Measurements from ENCODE around the gene NEIL3. TPM values are rescaled to one million over a fixed set of nuclear protein-coding genes. Genes with fewer than 3 reads are reported as not detected.

Gene NEIL3
- total RNA-seq, 1 experiment from 2014 or later: 18.1 TPM

DNA sequence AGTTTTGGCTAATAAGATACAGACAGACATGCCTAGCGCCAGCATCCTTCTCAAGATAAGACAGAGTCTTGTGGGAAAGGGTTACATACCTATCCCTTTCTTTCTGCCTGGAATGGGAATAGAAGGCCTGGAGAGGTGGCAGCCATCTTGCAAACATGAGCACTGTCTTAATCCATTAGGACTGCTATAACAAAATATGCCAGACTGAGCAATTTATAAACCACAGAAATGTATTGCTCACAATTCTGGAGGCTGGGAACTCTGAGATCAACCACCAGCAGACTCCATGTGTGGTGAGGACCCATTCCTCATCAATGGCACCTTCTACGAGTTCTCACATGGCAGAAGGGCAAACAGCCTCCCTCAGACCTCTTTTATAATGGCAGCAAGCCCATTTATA lies 26.5 kb upstream of the NEIL3 start:
- H4K20me1 ChIP-seq (ENCODE audit: insufficient read depth): no peaks in the 10 kb centered on the region
- no peaks in the 10 kb centered on the region for H3K36me3 ChIP-seq (ENCODE audit: control insufficient read depth in 1 of 2, insufficient read depth in 2 of 2, low read length in 2 of 2)
- H3K4me2 ChIP-seq (ENCODE audit: low read length): no peak overlapping the region
- no peaks in the 10 kb centered on the region for H3K4me1 ChIP-seq (ENCODE audit: control insufficient read depth in 1 of 2, insufficient read depth in 2 of 2, low read length in 2 of 2)
- intact Hi-C loops (cut with micrococcal nuclease): no loop called here
- ChIA-PET POLR2A (no interaction called here), RAD21 (ENCODE audit: low non-redundant PET in 1 of 2, low total read pairs in 2 of 2, uncharacterized antibody in 2 of 2, unreplicated experiment in 2 of 2) (no interaction called here), CTCF (no interaction called here)
- no peaks in the 10 kb centered on the region for H3K9me2 ChIP-seq (ENCODE audit: insufficient read depth)
- no peaks in the 10 kb centered on the region for H3K79me2 ChIP-seq (ENCODE audit: insufficient read depth, low read length)
- no peak for ATAC-seq
- no TSS peak for BruUV-seq (replicated peaks)
- no peak overlapping the region for H2AFZ ChIP-seq (ENCODE audit: low read depth, low read length, poor library complexity, severe bottlenecking)
- no peak overlapping the region for H3K4me3 ChIP-seq (replicated peaks in 1 of 2; ENCODE audit: low read depth in 1 of 2, low read length in 2 of 2)
- H3K9me3 ChIP-seq (ENCODE audit: control insufficient read depth in 1 of 2, insufficient read depth in 1 of 2, low read depth in 1 of 2, low read length in 2 of 2): no peaks in the 10 kb centered on the region
- H3K27ac ChIP-seq (ENCODE audit: low read depth, low read length): no peak overlapping the region
- TF ChIP-seq, protein P1, sequence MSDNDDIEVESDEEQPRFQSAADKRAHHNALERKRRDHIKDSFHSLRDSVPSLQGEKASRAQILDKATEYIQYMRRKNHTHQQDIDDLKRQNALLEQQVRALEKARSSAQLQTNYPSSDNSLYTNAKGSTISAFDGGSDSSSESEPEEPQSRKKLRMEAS (IDR thresholded peaks at IDR 0.05): no peak
- no peak for TF ChIP-seq CEBPB (IDR thresholded peaks at IDR 0.05; ENCODE audit: low read depth)
- H3K27me3 ChIP-seq (ENCODE audit: insufficient read depth, low read length): no peaks in the 10 kb centered on the region
- no peak overlapping the region for H3K9ac ChIP-seq (ENCODE audit: low read length)
- no peak for DNase-seq (ENCODE audit: low read depth, low spot score)

DNA sequence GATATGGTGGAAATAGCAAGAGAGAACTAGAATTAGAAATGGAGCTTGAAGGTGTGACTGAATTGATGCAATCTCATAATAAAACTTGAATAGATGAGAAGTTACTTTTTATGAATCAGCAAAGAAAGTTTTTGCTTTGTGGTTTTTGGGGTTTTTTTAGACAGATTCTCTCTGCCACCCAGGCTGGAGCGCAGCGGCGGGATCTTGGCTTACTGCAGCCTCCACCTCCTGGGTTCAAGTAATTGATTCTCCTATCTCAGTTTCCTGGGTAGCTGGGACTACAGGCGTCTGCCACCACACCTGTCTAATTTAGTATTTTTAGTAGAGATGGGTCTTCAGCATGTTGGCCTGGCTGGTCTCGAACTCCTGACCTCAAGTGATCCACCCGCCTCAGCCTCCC lies 23.7 kb upstream of the NEIL3 start:
- intact Hi-C loops (cut with micrococcal nuclease): no loop called here
- ChIA-PET CTCF (no interaction called here), POLR2A (no interaction called here), RAD21 (ENCODE audit: low non-redundant PET in 1 of 2, low total read pairs in 2 of 2, uncharacterized antibody in 2 of 2, unreplicated experiment in 2 of 2) (no interaction called here)
- Histone ChIP-seq H3K27ac (ENCODE audit: low read depth, low read length) (no peak overlapping the region), H3K9me3 (ENCODE audit: control insufficient read depth in 1 of 2, insufficient read depth in 1 of 2, low read depth in 1 of 2, low read length in 2 of 2) (no peaks in the 10 kb centered on the region), H3K9ac (ENCODE audit: low read length) (no peak overlapping the region), H3K27me3 (ENCODE audit: insufficient read depth, low read length) (no peaks in the 10 kb centered on the region), H3K9me2 (ENCODE audit: insufficient read depth) (no peaks in the 10 kb centered on the region), H2AFZ (ENCODE audit: low read depth, low read length, poor library complexity, severe bottlenecking) (no peak overlapping the region), H3K4me3 (replicated peaks in 1 of 2; ENCODE audit: low read depth in 1 of 2, low read length in 2 of 2) (no peak overlapping the region), H3K79me2 (ENCODE audit: insufficient read depth, low read length) (no peaks in the 10 kb centered on the region), H3K36me3 (ENCODE audit: control insufficient read depth in 1 of 2, insufficient read depth in 2 of 2, low read length in 2 of 2) (no peaks in the 10 kb centered on the region), H3K4me2 (ENCODE audit: low read length) (no peak overlapping the region), H4K20me1 (ENCODE audit: insufficient read depth) (no peaks in the 10 kb centered on the region), H3K4me1 (ENCODE audit: control insufficient read depth in 1 of 2, insufficient read depth in 2 of 2, low read length in 2 of 2) (no peaks in the 10 kb centered on the region)
- ATAC-seq: no peak
- no TSS peak for BruUV-seq (replicated peaks)
- DNase-seq (ENCODE audit: low read depth, low spot score): no peak
- TF ChIP-seq YY1 (IDR thresholded peaks at IDR 0.05; ENCODE audit: extremely low read depth, insufficient replicate concordance, low read depth, low read length): no peak
- TF ChIP-seq SRF (IDR thresholded peaks at IDR 0.05; ENCODE audit: low read depth): no peak
- TF ChIP-seq CBX3 (IDR thresholded peaks at IDR 0.05; ENCODE audit: low read depth): no peak
- no peak for TF ChIP-seq ZNF274 (IDR thresholded peaks at IDR 0.05; ENCODE audit: low read depth, low read length)
- no peak for TF ChIP-seq POLR2AphosphoS5 (IDR thresholded peaks at IDR 0.05; ENCODE audit: low read depth, low read length)
- no peak for TF ChIP-seq ZFX (IDR thresholded peaks at IDR 0.05)
- TF ChIP-seq SP1 (IDR thresholded peaks at IDR 0.05; ENCODE audit: low read depth): no peak
- TF ChIP-seq CEBPB (IDR thresholded peaks at IDR 0.05; ENCODE audit: low read depth): no peak
- TF ChIP-seq, protein P2, sequence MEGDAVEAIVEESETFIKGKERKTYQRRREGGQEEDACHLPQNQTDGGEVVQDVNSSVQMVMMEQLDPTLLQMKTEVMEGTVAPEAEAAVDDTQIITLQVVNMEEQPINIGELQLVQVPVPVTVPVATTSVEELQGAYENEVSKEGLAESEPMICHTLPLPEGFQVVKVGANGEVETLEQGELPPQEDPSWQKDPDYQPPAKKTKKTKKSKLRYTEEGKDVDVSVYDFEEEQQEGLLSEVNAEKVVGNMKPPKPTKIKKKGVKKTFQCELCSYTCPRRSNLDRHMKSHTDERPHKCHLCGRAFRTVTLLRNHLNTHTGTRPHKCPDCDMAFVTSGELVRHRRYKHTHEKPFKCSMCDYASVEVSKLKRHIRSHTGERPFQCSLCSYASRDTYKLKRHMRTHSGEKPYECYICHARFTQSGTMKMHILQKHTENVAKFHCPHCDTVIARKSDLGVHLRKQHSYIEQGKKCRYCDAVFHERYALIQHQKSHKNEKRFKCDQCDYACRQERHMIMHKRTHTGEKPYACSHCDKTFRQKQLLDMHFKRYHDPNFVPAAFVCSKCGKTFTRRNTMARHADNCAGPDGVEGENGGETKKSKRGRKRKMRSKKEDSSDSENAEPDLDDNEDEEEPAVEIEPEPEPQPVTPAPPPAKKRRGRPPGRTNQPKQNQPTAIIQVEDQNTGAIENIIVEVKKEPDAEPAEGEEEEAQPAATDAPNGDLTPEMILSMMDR (IDR thresholded peaks at IDR 0.05 in 2 of 3, conservative IDR thresholded peaks at IDR 0.05 in 1 of 3; ENCODE audit: borderline replicate concordance in 1 of 3, insufficient read depth in 1 of 3, low read depth in 2 of 3, low read length in 2 of 3): no peak
- no peak for TF ChIP-seq ELF1 (IDR thresholded peaks at IDR 0.05; ENCODE audit: borderline replicate concordance, low read depth)
- TF ChIP-seq, protein P1 (IDR thresholded peaks at IDR 0.05): no peak
- TF ChIP-seq, protein P3, sequence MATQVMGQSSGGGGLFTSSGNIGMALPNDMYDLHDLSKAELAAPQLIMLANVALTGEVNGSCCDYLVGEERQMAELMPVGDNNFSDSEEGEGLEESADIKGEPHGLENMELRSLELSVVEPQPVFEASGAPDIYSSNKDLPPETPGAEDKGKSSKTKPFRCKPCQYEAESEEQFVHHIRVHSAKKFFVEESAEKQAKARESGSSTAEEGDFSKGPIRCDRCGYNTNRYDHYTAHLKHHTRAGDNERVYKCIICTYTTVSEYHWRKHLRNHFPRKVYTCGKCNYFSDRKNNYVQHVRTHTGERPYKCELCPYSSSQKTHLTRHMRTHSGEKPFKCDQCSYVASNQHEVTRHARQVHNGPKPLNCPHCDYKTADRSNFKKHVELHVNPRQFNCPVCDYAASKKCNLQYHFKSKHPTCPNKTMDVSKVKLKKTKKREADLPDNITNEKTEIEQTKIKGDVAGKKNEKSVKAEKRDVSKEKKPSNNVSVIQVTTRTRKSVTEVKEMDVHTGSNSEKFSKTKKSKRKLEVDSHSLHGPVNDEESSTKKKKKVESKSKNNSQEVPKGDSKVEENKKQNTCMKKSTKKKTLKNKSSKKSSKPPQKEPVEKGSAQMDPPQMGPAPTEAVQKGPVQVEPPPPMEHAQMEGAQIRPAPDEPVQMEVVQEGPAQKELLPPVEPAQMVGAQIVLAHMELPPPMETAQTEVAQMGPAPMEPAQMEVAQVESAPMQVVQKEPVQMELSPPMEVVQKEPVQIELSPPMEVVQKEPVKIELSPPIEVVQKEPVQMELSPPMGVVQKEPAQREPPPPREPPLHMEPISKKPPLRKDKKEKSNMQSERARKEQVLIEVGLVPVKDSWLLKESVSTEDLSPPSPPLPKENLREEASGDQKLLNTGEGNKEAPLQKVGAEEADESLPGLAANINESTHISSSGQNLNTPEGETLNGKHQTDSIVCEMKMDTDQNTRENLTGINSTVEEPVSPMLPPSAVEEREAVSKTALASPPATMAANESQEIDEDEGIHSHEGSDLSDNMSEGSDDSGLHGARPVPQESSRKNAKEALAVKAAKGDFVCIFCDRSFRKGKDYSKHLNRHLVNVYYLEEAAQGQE (IDR thresholded peaks at IDR 0.05; ENCODE audit: low read depth): no peak
- TF ChIP-seq FOSL1 (IDR thresholded peaks at IDR 0.05; ENCODE audit: low read depth): no peak

All from HCT116 (cell line).